Uterus (tissue), 4 donors: Measurements from ENCODE around the gene FAM120A. TPM values are rescaled to one million over a fixed set of nuclear protein-coding genes. Genes with fewer than 3 reads are reported as not detected.

ENCODE experiments used
- DNase-seq, 2 donors: peaks; one replicate each; pipeline ENCODE4 v3.0.0-alpha.2; 2019 to 2020
- H3K27ac ChIP-seq, 2 donors: fragments of 200-600 bp; sonication (generic); 1 replicate in 1 of 2; 2 replicates in 1 of 2; pipeline ENCODE4 v1.5.1; 2016 to 2018
- H3K27me3 ChIP-seq, 2 donors: fragments of 200-600 bp; sonication (generic); one replicate each; pipeline ENCODE4 v1.5.1; 2018 to 2019; ENCODE audit warnings: control low read depth in 1 of 2
- H3K36me3 ChIP-seq, 2 donors: fragments of 200-600 bp; sonication (generic); one replicate each; pipeline ENCODE4 v1.5.1; 2019; ENCODE audit warnings: control low read depth in 1 of 2
- H3K4me1 ChIP-seq, 2 donors: fragments of 200-600 bp; sonication (generic); one replicate each; pipeline ENCODE4 v1.5.1; 2018 to 2019; ENCODE audit warnings: control low read depth in 1 of 2
- H3K4me3 ChIP-seq, 2 donors: fragments of 200-600 bp; sonication (generic); 1 replicate in 1 of 2; 2 replicates in 1 of 2; pipeline ENCODE4 v1.5.1; 2018 to 2019; ENCODE audit warnings: mild to moderate bottlenecking in 1 of 2
- H3K9me3 ChIP-seq, 2 donors: fragments of 200-600 bp; sonication (generic); one replicate each; pipeline ENCODE4 v1.5.1; 2019; ENCODE audit warnings: control low read depth in 1 of 2
- POLR2A ChIP-seq, 2 donors: fragments of 450-650 bp; IDR thresholded peaks; one replicate each; pipeline ENCODE4 v1.6.1; 2016; ENCODE audit warnings: antibody characterized with exemption in 2 of 2, mild to moderate bottlenecking in 1 of 2, moderate library complexity in 1 of 2
- intact Hi-C: fragments of 100-400 bp; cut with DNase I; formaldehyde crosslinking; loops from one replicate; pipeline ENCODE4 v1.15.1; 2023; ENCODE audit warnings: low total_unique reads
- total RNA-seq, 4 donors: library from RNA; depleted of rRNA in 3 of 4; stranded (reverse); fragments of >200 nt in 3 of 4; gene quantifications; one replicate each; pipeline versions ENCODE4 v1.1.0 to v1.2.4, GENCODE V29; 2014 to 2023
- TF ChIP-seq, protein P1 (sequence below), 4 experiments: fragments of 200-600 bp in 2 of 4; fragments of 450-650 bp in 2 of 4; sonication (generic) in 2 of 4; IDR thresholded peaks; one replicate each; pipeline ENCODE4 v1.5.1; 2016 to 2019; ENCODE audit warnings: antibody characterized with exemption in 4 of 4, mild to moderate bottlenecking in 2 of 4, moderate library complexity in 1 of 4
- donor health status: DM: yes; HTN: yes; CAD: no.

The FAM120A gene
- total RNA-seq, 4 donors from 2014 or later, result 36.8 to 110 (median 103) TPM

DNA sequence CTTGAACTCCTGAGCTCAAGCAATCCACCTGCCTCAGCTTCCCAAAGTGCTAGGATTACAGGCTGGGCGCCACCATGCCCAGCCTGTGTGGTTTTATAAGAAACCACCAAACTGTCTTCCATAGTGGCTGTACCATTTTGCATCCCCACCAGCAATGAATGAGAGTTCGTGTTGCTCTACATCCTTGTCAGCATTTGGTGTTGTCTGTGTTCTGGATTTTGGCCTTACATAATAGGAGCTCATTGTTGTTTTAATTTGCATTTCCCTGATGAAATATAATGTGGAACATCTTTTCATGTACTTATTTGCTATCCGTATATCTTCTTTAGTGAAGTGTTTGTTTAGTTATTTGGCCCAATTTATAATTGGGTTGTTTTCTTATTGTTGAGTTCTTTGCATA lies 154.7 kb downstream of the FAM120A start:
- no peak overlapping the region for H3K4me3 ChIP-seq
- H3K9me3 ChIP-seq, result peaks cover 0 to 16% of the 10 kb centered on the region in 2 donors
- no peaks in the 10 kb centered on the region for H3K4me1 ChIP-seq
- no peak overlapping the region for H3K27ac ChIP-seq
- intact Hi-C loops, result no loop called here
- DNase-seq, result no peak
- TF ChIP-seq POLR2A (IDR thresholded peaks at IDR 0.05), result no peak
- TF ChIP-seq, protein P1, sequence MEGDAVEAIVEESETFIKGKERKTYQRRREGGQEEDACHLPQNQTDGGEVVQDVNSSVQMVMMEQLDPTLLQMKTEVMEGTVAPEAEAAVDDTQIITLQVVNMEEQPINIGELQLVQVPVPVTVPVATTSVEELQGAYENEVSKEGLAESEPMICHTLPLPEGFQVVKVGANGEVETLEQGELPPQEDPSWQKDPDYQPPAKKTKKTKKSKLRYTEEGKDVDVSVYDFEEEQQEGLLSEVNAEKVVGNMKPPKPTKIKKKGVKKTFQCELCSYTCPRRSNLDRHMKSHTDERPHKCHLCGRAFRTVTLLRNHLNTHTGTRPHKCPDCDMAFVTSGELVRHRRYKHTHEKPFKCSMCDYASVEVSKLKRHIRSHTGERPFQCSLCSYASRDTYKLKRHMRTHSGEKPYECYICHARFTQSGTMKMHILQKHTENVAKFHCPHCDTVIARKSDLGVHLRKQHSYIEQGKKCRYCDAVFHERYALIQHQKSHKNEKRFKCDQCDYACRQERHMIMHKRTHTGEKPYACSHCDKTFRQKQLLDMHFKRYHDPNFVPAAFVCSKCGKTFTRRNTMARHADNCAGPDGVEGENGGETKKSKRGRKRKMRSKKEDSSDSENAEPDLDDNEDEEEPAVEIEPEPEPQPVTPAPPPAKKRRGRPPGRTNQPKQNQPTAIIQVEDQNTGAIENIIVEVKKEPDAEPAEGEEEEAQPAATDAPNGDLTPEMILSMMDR (IDR thresholded peaks at IDR 0.05), result no peak
- no peaks in the 10 kb centered on the region for H3K27me3 ChIP-seq
- no peaks in the 10 kb centered on the region for H3K36me3 ChIP-seq

DNA sequence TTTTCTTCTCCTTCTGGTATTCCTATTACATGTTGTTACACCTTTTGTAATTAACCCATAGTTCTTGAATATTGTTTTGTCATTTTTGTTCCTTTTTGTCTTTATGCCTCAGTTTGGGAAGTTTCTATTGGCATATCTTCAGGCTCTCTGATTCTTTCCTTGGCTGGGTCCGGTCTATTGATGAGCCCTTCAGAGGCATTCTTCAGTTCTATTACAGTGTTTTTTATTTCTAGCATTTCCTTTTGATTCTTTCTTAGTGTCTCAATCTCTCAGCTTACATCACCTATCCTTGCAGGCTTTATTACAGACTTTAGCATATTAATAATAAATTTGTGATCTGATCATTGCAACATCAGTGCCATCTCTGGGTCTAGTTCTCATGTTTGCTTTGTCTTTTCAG lies 158.7 kb downstream of the FAM120A start:
- no peaks in the 10 kb centered on the region for H3K36me3 ChIP-seq
- no peaks in the 10 kb centered on the region for H3K4me1 ChIP-seq
- intact Hi-C loops, result no loop called here
- DNase-seq, result no peak
- no peaks in the 10 kb centered on the region for H3K27me3 ChIP-seq
- peaks cover 0 to 16% of the 10 kb centered on the region in 2 donors for H3K9me3 ChIP-seq
- TF ChIP-seq, protein P1 (IDR thresholded peaks at IDR 0.05), result no peak
- TF ChIP-seq POLR2A (IDR thresholded peaks at IDR 0.05), result no peak
- no peak overlapping the region for H3K4me3 ChIP-seq
- H3K27ac ChIP-seq, result no peak overlapping the region

DNA sequence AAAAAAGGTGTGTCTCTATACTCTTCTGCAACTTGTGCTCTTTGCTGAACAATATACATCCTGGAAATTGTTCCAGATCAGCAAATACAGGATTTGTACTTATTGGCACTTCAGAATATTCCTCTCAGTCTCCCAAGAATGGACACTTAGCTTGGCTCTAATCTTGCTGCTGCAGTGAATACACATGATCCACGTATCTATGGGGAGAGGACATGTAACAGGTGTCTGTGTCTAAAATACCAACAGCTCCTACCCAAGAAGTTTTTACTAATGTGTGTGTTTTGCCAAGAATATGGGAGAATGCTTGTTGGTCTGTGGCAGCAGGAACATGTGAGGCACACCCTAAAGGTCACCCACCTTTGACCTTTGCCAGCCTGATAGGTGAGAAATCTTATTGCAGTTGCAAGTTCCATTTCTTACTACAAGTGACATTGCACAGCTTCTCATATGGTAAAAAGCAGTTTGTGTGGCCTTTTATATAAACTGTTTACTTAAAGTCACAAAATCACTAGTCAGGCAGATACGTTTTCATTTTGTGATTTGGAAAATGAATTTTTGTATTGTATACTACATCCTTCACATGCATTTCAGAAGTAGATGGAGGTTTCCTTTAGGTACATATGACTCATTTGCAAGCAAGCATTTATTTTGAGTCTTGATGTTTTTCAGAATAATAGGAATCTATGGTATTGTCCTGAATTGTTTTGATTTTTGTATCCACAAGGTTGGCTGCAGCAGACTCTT lies 160.7 kb downstream of the FAM120A start:
- TF ChIP-seq, protein P1 (IDR thresholded peaks at IDR 0.05), result no peak
- TF ChIP-seq POLR2A (IDR thresholded peaks at IDR 0.05), result no peak
- no peak for DNase-seq
- Histone ChIP-seq H3K27me3 (no peaks in the 10 kb centered on the region), H3K36me3 (no peaks in the 10 kb centered on the region), H3K27ac (no peak overlapping the region), H3K9me3 (peaks cover 0 to 16% of the 10 kb centered on the region in 2 donors), H3K4me1 (no peaks in the 10 kb centered on the region), H3K4me3 (no peak overlapping the region)
- intact Hi-C loops, result no loop called here

DNA sequence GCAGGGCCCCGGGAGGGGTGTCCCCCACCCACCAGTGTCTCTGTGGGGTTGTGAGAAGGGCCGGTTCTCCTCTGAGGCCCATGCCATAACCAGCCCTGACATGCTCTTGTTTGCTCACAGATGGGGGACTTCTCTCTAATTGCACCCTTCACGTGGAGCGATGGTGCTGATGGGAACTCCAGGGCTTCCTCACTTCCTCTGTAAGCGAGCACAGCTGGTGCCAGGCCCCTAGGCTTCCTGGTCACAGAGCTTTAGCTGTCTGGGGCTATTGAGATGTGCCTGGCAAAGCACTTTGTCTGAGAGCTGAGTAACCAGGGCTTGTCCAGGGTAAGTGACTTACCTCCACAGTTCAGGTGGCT lies 161.3 kb downstream of the FAM120A start:
- DNase-seq, result no peak
- TF ChIP-seq, protein P1 (IDR thresholded peaks at IDR 0.05), result no peak
- no peak for TF ChIP-seq POLR2A (IDR thresholded peaks at IDR 0.05)
- intact Hi-C loops, result no loop called here

DNA sequence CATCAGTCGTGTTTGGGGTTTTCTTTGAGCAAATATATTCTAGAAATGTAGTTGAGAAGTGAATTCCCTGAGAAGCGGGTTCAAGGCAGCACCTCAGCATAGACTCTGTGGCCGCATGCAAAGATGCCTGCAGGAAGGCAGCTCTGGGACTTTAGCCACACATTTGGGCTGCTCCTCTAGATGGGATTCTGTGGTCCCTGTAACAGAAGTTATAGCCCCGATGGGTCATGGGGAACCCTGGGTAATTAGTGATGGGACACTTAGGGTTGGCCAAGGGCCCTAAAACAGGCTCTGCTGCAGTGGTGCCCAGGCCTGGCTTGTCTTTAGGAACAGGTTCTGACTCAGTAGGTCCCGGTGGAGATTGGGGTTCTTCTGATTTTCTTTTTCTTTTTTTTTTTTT lies 161.7 kb downstream of the FAM120A start:
- H3K4me1 ChIP-seq, result no peaks in the 10 kb centered on the region
- no peak for DNase-seq

More for the DNA sequence above, 161.3 kb downstream of the FAM120A start:
- H3K27ac ChIP-seq, result no peak overlapping the region
- no peaks in the 10 kb centered on the region for H3K36me3 ChIP-seq
- no peaks in the 10 kb centered on the region for H3K4me1 ChIP-seq
- H3K27me3 ChIP-seq, result no peaks in the 10 kb centered on the region
- H3K9me3 ChIP-seq, result peaks cover 0 to 16% of the 10 kb centered on the region in 2 donors
- H3K4me3 ChIP-seq, result no peak overlapping the region

More for the DNA sequence above, 161.7 kb downstream of the FAM120A start:
- no peaks in the 10 kb centered on the region for H3K27me3 ChIP-seq
- no peak for TF ChIP-seq POLR2A (IDR thresholded peaks at IDR 0.05)
- TF ChIP-seq, protein P1 (IDR thresholded peaks at IDR 0.05), result no peak
- no peaks in the 10 kb centered on the region for H3K36me3 ChIP-seq
- intact Hi-C loops, result no loop called here
- no peak overlapping the region for H3K27ac ChIP-seq
- peaks cover 0 to 16% of the 10 kb centered on the region in 2 donors for H3K9me3 ChIP-seq
- H3K4me3 ChIP-seq, result no peak overlapping the region
